Natural killer cell treated with Interleukin-12 subunit alpha and Interleukin-12 subunit beta and Interleukin-15 and Interleukin-18, amount 100 ng/mL, for 72 hours (primary cell): Measurements from ENCODE around the gene TTLL10. TPM values are rescaled to one million over a fixed set of nuclear protein-coding genes. Genes with fewer than 3 reads are reported as not detected.
A peak's percentile ranks its signal among the peaks of the same experiment; 100 is the strongest.

Experiments used
- ATAC-seq, 2 donors: fragments of 150-1000 bp; cut with Tn5 transposase in 1 of 2; sonication (Bioruptor Pico), chemical (Tn5 transposase) in 1 of 2; 2 replicates each; pipeline ENCODE4 v1.10.0; 2021
- DNase-seq: peaks from one replicate; pipeline ENCODE4 v3.0.0; 2022; ENCODE audit warnings: low spot score
- H3K27ac Mint-ChIP-seq, 2 donors: 1 replicate in 1 of 2; 2 replicates in 1 of 2; pipeline ENCODE4 v1.8.0; 2022; ENCODE audit warnings: mixed read lengths in 2 of 2, mild to moderate bottlenecking in 1 of 2, moderate library complexity in 1 of 2
- H3K27me3 Mint-ChIP-seq, 2 donors: 1 replicate in 1 of 2; 2 replicates in 1 of 2; pipeline ENCODE4 v1.8.0; 2022; ENCODE audit warnings: mixed read lengths in 2 of 2
- H3K36me3 Mint-ChIP-seq: one replicate; pipeline ENCODE4 v1.8.0; 2022; ENCODE audit warnings: mixed read lengths
- H3K4me1 Mint-ChIP-seq, 2 donors: 1 replicate in 1 of 2; 2 replicates in 1 of 2; pipeline ENCODE4 v1.8.0; 2022; ENCODE audit warnings: low read depth in 2 of 2, mixed read lengths in 2 of 2, mild to moderate bottlenecking in 1 of 2
- H3K4me3 Mint-ChIP-seq: one replicate; pipeline ENCODE4 v1.8.0; 2022; ENCODE audit warnings: mixed read lengths
- H3K9me3 Mint-ChIP-seq: 2 replicates; pipeline ENCODE4 v1.8.0; 2022; ENCODE audit warnings: mixed read lengths
- total RNA-seq, 2 donors: library from RNA; stranded (reverse); gene quantifications; one replicate each; pipeline ENCODE4 v1.2.3, GENCODE V29; 2022

TTLL10 gene
- total RNA-seq, 2 donors from 2014 or later, result 0.31 TPM; not detected in 1

DNA sequence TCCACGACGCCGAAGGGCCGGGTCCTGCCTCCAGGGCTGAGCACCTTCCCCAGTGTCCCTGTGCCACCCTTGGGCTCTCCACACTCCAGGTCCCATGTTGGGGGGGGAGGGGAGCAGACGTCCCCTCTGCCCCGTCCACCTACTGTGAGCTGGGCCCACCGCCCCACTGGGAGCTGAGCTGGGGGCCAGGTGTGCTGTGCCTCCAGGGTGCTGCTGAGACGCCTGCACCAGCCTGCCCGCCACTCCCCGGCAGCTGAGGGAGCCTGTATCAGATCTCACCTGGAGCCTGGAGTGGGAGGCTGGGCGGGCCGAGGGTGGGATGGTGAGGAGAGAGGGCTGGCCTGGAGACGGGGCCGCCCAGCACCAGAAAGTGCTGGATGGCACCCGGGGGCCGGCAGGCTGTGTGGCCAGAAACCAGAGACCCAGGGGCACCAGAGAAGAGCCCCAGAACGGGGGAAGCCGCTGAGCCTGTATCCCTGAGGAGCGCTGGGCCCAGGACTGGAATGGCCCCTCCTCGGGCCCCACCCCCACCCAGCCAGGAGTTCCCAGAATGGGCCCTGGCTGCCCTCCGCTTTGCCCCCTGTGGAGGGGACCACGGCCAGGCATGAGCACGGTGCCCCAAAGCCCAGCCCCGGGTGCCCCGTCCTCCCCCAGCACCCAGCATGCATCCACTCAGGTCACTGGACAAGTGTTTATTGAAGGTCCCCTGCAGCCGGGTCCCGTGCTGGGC, 29.3 kb downstream of the TTLL10 start:
- Mint-ChIP-seq H3K36me3 (no peaks in the 10 kb centered on the region), H3K4me1 (peaks cover 8 to 15% of the 10 kb centered on the region in 2 donors), H3K9me3 (no peaks in the 10 kb centered on the region), H3K4me3 (no peak overlapping the region), H3K27me3 (no peaks in the 10 kb centered on the region), H3K27ac (peak overlapping the region in 1 of 2 donors; percentile 76)
- ATAC-seq, result no peak
- no peak for DNase-seq

DNA sequence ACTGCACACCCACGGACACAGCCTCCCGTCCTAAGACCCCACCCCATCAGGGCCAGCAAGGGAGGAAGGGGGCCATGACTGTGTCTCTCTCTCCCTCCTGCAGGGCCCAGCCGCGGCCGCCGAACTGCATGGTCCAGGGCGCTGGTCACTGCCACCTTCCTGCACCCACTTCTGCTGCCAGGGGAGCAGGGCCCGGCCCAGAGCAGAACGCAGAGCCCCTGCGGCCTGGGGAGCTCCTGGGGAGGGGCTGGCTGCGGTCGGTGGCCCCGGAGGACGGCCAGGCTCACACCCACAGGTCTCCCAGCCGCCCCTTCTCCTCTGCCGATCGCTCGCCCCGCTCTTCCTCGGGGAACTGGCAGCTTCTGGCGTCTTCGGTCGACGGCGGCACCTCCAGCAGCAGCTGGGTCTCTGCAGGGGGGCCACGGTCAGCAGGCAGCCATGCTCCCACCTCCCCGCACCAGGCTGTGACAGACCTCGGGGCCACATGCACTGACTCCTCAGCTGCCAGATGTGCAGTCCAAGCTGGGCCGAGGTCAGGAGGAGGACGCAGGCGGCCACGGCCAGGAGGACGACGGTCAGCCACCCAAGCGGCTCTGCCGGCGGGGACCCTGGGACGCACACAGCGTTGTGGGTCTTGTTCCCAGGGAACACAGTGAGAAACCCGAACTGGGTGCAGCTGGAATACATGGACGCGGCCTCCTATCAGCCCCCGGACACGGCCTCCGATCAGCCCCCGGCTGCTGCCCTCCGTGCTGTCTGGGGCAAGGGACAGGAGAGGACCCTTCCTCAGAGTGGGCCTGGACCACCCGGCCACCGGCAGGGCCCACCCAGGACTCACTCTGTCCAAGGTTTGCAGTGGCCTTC, 30.1 kb downstream of the TTLL10 start:
- Mint-ChIP-seq H3K4me3 (peak overlapping the region; percentile 39), H3K27ac (peak overlapping the region in 1 of 2 donors; percentile 76), H3K4me1 (peaks cover 15 to 20% of the 10 kb centered on the region in 2 donors), H3K27me3 (no peaks in the 10 kb centered on the region), H3K9me3 (no peaks in the 10 kb centered on the region), H3K36me3 (no peaks in the 10 kb centered on the region)
- ATAC-seq (no peak), DNase-seq (no peak)

DNA sequence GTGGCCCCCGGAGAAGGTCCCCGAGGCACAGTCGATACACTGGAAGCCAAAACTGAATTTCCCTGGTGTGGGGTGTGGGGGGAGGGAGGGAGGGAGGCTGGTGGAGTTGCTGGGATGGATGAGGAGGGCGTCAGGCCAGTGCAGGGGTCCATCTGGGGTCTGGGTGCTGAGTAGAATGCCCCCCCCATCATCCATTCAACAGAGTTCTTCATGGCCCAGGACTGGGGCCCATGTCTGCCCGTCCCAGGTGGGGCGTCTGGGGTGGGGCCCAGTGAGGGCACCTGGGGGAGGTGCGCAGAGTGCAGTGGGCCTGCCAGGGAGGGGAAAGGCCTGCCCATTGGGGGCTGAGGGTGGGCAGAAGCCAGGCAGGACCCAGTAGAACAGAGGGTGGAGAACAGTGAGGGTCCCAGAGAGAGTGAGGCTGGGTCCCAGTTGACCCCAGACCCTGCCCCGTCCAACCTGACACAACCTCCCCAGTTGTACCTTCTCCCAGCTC, 30.8 kb downstream of the TTLL10 start:
- H3K4me3 Mint-ChIP-seq, result peak overlapping the region; percentile 39
- no peaks in the 10 kb centered on the region for H3K27me3 Mint-ChIP-seq
- no peaks in the 10 kb centered on the region for H3K36me3 Mint-ChIP-seq
- peaks cover 15 to 24% of the 10 kb centered on the region in 2 donors for H3K4me1 Mint-ChIP-seq
- no peak for DNase-seq
- ATAC-seq, result no peak
- H3K27ac Mint-ChIP-seq, result peak overlapping the region; percentile 50 to 76
- no peaks in the 10 kb centered on the region for H3K9me3 Mint-ChIP-seq

DNA sequence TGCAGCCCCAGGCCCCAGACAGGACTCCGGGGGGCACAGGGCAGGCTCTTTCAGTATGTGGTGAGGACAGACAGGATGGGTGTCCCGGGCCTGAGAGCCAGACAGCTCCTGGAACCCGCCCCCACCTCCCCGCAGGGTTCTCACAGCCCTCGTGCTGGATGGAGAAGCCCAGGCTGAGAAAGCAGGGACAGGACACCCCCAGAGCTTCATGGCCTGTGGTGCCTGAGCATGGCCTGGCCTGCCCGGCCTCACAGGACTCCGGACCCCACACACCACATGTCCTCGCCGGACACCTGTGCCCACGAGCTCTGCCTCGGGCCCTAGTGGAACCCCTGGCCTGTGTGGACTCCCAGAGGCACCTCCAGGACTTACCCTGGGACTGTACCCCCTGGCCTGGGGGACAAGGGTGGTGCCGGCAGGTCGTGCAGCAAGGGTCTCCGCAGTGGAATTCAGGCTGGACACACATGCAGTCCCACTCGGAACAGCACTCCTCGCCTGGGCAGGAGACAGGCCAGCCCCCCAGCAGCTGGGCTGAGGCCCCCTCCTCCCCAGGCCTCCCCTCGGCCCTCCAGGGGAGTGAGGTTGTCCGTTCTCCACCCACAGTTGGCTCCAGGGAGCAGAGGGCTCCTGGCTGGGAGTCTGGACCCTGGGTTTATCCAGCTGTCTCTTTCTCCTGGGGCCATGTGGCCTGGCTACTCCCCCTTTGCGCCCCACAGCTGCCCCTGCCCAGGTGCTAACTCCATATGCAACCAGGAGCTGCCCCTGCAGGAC, 31.5 kb downstream of the TTLL10 start:
- Mint-ChIP-seq H3K27ac (peak overlapping the region; percentile 50 to 76), H3K9me3 (no peaks in the 10 kb centered on the region), H3K4me1 (peaks cover 15 to 27% of the 10 kb centered on the region in 2 donors), H3K4me3 (peak overlapping the region; percentile 78), H3K27me3 (no peaks in the 10 kb centered on the region), H3K36me3 (no peaks in the 10 kb centered on the region)
- DNase-seq (no peak), ATAC-seq (no peak)

DNA sequence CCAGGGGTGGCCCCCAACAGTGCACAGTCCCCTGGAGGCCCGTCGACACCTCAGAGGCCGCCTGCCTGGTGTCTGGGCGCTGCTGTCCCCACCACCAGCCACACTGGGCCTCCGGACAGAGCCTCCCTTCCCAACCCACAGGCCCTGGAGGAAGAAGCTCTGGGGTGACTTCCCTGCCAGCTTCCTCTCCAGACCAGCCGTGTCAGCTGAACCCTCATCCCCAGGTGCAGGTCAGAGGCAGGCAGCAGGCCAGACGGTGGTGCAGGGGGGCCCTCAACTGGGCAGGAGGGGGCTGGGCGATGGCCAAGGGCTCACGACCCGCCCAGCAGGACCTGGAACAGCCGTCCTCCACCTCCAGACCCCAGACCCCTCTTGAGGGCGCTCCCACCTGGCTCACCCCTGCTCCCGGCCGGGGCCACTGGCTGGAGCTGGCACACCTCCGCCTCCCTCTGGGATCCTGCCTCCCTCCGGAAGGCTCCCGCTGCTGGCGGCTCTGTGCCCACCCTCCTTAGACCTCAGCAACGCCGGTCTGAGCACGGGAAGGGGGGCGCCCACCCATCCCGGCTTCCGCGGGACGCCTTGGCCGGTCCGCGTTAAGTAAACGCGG, 32.2 kb downstream of the TTLL10 start:
- Mint-ChIP-seq H3K27ac (peak overlapping the region; percentile 50 to 76), H3K4me1 (peaks cover 10 to 24% of the 10 kb centered on the region in 2 donors), H3K27me3 (no peaks in the 10 kb centered on the region), H3K4me3 (peak overlapping the region; percentile 78), H3K9me3 (no peaks in the 10 kb centered on the region), H3K36me3 (no peaks in the 10 kb centered on the region)
- DNase-seq (no peak), ATAC-seq (no peak)

DNA sequence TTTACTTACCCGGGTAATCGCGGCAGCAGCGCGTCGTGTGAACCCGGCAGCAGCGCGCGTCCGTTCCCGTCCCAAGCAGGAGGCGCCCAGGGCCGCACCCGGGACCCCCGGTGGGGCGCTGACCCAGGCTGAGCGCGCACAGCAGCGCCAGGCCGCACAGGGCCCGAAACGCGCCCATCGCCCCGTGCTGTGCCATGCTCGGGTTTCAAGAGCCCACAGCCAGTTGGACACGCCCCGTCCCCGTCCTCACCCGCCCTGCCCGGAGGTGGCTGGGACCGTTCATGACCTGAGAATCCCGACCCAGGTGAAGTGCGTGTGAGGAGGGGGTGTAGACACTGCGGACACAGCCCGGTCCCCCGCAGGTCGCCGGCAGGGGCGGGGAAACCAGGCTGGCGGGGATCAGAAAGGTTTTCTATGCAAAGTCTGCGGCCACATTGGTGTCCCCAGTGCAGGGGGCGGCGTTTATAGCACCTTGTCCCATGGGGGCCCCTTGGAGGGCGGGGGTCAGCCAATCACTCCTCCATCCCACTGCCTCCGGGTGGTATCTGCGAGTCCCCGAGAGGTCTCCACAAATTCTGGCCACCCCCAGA, 32.8 kb downstream of the TTLL10 start, which contains the start of gene TNFRSF18:
Gene TNFRSF18 (minus strand): TSS at position 217 of the 590 bp plus-strand sequence. CDS start 21 bp downstream, at position 196.
- H3K27me3 Mint-ChIP-seq, result no peaks in the 10 kb centered on the region

DNA sequence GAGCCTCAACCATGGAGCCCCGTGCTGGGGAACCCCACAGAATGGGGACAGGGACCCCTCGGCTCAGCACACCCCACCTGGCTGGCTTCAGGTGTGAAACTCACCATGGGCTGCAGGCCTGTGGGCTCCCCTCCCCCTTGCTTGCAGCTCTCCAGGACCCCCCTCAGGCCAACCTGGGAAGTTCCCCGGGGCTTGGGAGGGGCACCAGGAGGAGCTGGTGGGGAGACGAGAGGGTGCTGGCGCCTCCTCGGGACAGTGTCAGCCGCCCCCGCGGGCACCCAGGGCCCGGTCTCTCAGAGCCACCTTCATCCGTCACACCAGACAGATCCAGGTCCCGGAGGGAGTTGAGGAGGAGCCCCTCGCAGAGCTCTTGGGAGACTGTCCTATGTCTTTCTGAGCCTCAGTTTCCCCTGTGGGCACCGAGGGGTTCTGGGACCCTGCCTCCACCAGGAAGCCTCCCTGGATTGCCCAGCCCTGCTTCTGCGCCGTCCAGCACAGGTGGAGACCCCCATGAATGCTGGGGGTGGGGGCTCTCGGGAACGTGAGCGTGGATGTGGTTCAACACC, 33.4 kb downstream of the TTLL10 start:
- Mint-ChIP-seq H3K27me3 (no peaks in the 10 kb centered on the region), H3K27ac (peak overlapping the region; percentile 85 to 96), H3K36me3 (no peaks in the 10 kb centered on the region), H3K4me3 (peak overlapping the region; percentile 74), H3K4me1 (peaks cover 10 to 28% of the 10 kb centered on the region in 2 donors), H3K9me3 (no peaks in the 10 kb centered on the region)
- DNase-seq (no peak), ATAC-seq (no peak)

More for the DNA sequence above, 32.8 kb downstream of the TTLL10 start, which contains the start of gene TNFRSF18:
- Mint-ChIP-seq H3K4me1 (peaks cover 10 to 28% of the 10 kb centered on the region in 2 donors), H3K27ac (peak within 1 kb of the TSS; percentile 85 to 96), H3K4me3 (peak within 1 kb of the TSS; percentile 78), H3K36me3 (no peaks in the 10 kb centered on the region), H3K9me3 (no peaks in the 10 kb centered on the region)
- DNase-seq, result peak; percentile 74
- ATAC-seq, result peak; percentile 29

DNA sequence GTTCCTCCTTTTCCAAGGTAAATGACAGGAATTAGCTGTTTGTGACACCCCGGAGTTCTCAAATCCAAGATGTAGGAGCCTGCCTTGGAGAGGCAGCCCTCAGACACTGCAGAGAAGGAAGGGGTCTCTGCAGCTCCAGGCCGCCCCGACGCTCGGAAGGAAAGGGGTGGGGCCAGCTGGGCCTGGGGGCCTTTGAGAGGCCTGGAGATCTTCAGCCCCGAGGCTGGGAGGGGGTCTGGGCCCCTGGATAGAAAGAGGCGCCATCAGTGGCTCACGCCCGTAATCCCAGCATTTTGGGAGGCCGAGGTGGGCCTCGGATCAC, 33.9 kb downstream of the TTLL10 start:
- H3K27me3 Mint-ChIP-seq, result no peaks in the 10 kb centered on the region

DNA sequence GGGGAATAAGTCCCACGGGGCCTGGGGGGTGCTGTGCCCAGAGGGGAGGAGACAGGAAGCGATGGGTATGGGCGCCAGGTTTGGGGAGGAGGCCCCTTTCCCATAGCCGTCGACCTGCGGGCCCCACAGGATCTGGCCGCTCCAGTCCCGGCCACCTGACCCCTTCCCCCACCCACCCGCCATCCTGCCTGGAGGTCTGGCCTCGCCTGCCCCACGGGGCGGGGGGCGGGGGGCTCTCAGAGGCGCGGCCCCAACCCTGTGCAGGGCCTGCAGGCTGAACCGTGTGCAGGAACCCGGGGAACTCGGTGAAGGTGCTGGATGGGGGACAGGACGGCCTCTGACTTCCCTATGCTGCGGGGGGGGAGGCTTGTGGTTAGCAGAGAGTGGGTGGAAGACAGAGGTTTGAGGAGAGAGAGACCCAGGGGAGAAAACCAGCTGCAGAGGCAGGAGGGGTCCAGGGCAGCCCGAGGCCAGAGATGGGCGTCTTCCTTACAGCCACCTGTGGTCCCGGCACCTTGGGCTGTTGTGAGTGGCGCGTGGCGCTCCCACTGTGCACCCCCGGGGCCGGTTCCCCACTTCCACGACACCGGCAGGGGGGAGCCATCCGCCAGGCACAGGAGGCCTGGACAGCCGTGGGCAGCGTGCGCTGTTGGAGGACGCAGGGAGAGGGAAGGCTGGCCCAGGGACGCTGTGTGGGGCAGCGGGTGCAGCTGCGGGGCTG, 35.2 kb downstream of the TTLL10 start:
- peak overlapping the region; percentile 85 to 96 for H3K27ac Mint-ChIP-seq
- no peaks in the 10 kb centered on the region for H3K36me3 Mint-ChIP-seq
- H3K4me3 Mint-ChIP-seq, result peak overlapping the region; percentile 73
- peak; percentile 87 for DNase-seq
- peak in 1 of 2 donors; percentile 22 for ATAC-seq
- H3K27me3 Mint-ChIP-seq, result no peaks in the 10 kb centered on the region
- no peaks in the 10 kb centered on the region for H3K9me3 Mint-ChIP-seq
- peaks cover 10 to 28% of the 10 kb centered on the region in 2 donors for H3K4me1 Mint-ChIP-seq

More for the DNA sequence above, 33.9 kb downstream of the TTLL10 start:
- H3K4me1 Mint-ChIP-seq, result peaks cover 10 to 28% of the 10 kb centered on the region in 2 donors
- H3K27ac Mint-ChIP-seq, result peak overlapping the region; percentile 85 to 96
- DNase-seq (no peak), ATAC-seq (no peak)
- H3K9me3 Mint-ChIP-seq, result no peaks in the 10 kb centered on the region
- no peaks in the 10 kb centered on the region for H3K36me3 Mint-ChIP-seq
- peak overlapping the region; percentile 73 for H3K4me3 Mint-ChIP-seq

DNA sequence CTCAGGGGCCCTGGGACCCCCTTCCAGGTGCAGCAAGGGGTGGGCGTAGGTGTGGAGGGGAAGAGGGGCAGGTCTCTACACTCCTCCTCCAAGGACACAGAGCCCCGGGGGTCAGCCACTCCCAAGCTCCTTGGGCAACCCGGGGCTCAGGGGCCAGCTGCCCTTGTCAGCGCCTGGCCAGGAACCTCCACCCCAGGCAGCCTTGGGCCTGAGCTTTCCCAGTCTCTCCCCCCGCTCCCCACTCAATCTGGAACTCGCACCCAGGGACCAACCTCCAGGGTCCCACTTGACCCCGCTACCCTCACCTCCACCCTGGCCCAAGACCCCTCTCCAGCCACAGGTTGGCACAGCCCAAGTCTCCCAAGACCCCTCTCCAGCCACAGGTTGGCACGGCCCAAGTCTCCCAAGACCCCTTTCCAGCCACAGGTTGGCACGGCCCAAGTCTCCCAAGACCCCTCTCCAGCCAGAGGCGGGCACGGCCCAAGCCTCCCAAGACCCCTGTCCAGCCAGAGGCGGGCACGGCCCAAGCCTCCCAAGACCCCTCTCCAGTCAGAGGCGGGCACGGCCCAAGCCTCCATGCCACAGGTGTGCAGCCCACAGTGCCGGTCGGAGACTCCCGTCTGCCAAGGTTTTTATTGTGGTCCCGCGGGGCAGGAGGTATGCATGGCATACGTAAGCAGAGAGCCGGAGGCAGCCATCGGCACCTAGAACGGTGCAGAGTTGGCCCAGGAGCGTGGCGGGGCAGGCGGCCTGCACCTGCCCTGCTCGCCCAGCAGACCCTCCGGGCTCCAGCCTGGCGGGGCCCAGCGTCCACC, 37.3 kb downstream of the TTLL10 start:
- ATAC-seq (no peak), DNase-seq (no peak)
- Mint-ChIP-seq H3K9me3 (no peaks in the 10 kb centered on the region), H3K4me3 (no peak overlapping the region), H3K27ac (peak overlapping the region in 1 of 2 donors; percentile 33), H3K27me3 (no peaks in the 10 kb centered on the region), H3K4me1 (peaks cover 21 to 34% of the 10 kb centered on the region in 2 donors), H3K36me3 (no peaks in the 10 kb centered on the region)
